ENCODE data around the gene MBD4.

MBD4 gene

GRCh38 chr3:129461461-129462146 lies 21.9 kb upstream of the MBD4 start:
- TF ChIP-seq CTCF (conservative IDR thresholded peaks at IDR 0.05) (no peak), ZFX (IDR thresholded peaks at IDR 0.05) (no peak)
- H3K27ac ChIP-seq = no peak overlapping the region

- TF ChIP-seq CTCF (conservative IDR thresholded peaks at IDR 0.05) = no peak
- TF ChIP-seq ZFX (IDR thresholded peaks at IDR 0.05) = no peak
- no peak overlapping the region for H3K27ac ChIP-seq
Observed at GRCh38 chr3:129461022-129461421, 21.3 kb upstream of the MBD4 start.

GRCh38 chr3:129460572-129460971 lies 20.8 kb upstream of the MBD4 start:
- no peak for TF ChIP-seq ZFX (IDR thresholded peaks at IDR 0.05)
- TF ChIP-seq CTCF (conservative IDR thresholded peaks at IDR 0.05) = no peak
- no peak overlapping the region for H3K27ac ChIP-seq

GRCh38 chr3:129460155-129460554 lies 20.4 kb upstream of the MBD4 start:
- TF ChIP-seq ZFX (IDR thresholded peaks at IDR 0.05) (no peak), CTCF (conservative IDR thresholded peaks at IDR 0.05) (no peak)
- H3K27ac ChIP-seq = no peak overlapping the region

- no peak overlapping the region for H3K27ac ChIP-seq
- TF ChIP-seq ZFX (IDR thresholded peaks at IDR 0.05) (no peak), CTCF (conservative IDR thresholded peaks at IDR 0.05) (no peak)
Observed at GRCh38 chr3:129453732-129454131, 14.0 kb upstream of the MBD4 start.

GRCh38 chr3:129449279-129450115 lies 9.7 kb upstream of the MBD4 start:
- TF ChIP-seq CTCF (conservative IDR thresholded peaks at IDR 0.05) (no peak), ZFX (IDR thresholded peaks at IDR 0.05) (no peak)
- H3K27ac ChIP-seq = no peak overlapping the region

- TF ChIP-seq ZFX (IDR thresholded peaks at IDR 0.05) = no peak
- TF ChIP-seq CTCF (conservative IDR thresholded peaks at IDR 0.05) = no peak
- no peak overlapping the region for H3K27ac ChIP-seq
Observed at GRCh38 chr3:129448186-129448895, 8.6 kb upstream of the MBD4 start.

All from C4-2B (cell line).